Measurements from ENCODE around the gene MIS12.

DNA sequence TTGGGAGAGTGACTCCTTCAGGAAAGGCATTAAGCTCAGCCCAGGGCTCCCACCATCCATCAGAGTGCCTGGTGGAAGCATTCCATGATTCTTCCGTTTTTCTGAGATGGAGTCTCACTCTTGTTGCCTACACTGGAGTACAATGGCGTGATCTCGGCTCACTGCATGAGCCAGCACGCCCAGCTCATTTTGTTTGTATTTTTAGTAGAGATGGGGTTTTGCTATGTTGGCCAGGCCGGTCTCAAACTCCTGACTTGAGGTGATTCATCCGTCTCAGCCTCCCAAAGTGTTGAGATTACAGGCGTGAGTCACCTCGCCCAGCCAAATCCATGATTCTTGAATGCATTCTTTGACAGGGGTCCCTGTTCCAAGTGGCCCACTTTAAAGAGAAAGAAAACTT, 23.1 kb downstream of the MIS12 start:
- TF ChIP-seq CTCF (IDR thresholded peaks at IDR 0.05; ENCODE audit: insufficient read depth, low read length, poor library complexity, severe bottlenecking): no peak
- TF ChIP-seq EZH2phosphoT487 (conservative IDR thresholded peaks at IDR 0.05; ENCODE audit: low read length): no peak

All from SU-DHL-6 (cell line).